ENCODE data around the gene SCART1. TPM values are rescaled to one million over a fixed set of nuclear protein-coding genes. Genes with fewer than 3 reads are reported as not detected.

The SCART1 gene
- total RNA-seq, 4 donors from 2014 or later: 4.8 to 8.1 (median 6.1) TPM

DNA sequence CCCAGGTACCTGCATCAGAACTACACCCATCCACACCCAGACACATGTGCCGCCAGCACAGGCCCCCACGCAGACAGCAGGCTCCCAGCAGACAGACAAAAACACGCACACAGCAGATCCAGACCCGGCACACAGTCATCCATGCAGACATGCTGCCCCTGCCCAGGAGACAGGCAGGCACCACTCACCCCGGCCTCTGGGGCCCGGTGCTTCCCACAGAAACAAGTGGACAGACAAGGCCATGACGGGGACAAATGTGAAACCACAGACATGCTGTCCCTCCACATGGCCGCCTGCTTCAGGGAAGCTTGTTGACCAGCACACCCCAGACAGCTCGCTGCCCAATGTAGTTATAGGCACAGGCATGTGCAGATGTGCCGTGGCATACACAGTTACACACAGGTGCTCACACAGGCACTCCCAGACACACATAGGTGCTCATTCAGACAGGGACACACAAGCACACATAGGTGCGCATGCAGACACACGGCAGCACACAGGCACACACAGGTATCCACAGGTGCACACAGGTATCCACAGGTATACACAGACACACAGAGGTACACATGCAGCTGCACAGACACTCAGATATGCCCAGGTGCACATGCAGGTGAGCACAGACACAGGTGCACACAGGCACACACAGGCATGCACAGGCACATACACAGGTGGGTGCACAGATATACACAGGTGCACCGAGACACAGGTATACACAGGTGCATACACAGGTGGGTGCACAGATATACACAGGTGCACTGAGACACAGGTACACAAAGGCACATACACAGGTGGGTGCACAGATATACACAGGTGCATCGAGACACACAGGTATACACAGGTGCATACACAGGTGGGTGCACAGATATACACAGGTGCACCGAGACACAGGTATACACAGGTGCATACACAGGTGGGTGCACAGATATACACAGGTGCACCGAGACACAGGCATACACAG is 10.5 kb upstream of the SCART1 start:
- DNase-seq (ENCODE audit: low spot score in 2 of 2): no peak
- Histone ChIP-seq H3K4me3 (no peak overlapping the region), H3K4me1 (no peaks in the 10 kb centered on the region), H3K27me3 (no peaks in the 10 kb centered on the region), H3K36me3 (peaks cover 0 to 16% (median 0%) of the 10 kb centered on the region in 3 donors), H3K9me3 (peaks cover 0 to 36% (median 10%) of the 10 kb centered on the region in 4 donors), H3K27ac (no peak overlapping the region)
- WGBS, 2 donors: 87 to 89% methylated on average over 13 to 16 of the region's 16 CpGs
- TF ChIP-seq, protein P1, sequence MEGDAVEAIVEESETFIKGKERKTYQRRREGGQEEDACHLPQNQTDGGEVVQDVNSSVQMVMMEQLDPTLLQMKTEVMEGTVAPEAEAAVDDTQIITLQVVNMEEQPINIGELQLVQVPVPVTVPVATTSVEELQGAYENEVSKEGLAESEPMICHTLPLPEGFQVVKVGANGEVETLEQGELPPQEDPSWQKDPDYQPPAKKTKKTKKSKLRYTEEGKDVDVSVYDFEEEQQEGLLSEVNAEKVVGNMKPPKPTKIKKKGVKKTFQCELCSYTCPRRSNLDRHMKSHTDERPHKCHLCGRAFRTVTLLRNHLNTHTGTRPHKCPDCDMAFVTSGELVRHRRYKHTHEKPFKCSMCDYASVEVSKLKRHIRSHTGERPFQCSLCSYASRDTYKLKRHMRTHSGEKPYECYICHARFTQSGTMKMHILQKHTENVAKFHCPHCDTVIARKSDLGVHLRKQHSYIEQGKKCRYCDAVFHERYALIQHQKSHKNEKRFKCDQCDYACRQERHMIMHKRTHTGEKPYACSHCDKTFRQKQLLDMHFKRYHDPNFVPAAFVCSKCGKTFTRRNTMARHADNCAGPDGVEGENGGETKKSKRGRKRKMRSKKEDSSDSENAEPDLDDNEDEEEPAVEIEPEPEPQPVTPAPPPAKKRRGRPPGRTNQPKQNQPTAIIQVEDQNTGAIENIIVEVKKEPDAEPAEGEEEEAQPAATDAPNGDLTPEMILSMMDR (IDR thresholded peaks at IDR 0.05): no peak
- TF ChIP-seq POLR2A (IDR thresholded peaks at IDR 0.05): no peak
- no peak for TF ChIP-seq EP300 (IDR thresholded peaks at IDR 0.05)

DNA sequence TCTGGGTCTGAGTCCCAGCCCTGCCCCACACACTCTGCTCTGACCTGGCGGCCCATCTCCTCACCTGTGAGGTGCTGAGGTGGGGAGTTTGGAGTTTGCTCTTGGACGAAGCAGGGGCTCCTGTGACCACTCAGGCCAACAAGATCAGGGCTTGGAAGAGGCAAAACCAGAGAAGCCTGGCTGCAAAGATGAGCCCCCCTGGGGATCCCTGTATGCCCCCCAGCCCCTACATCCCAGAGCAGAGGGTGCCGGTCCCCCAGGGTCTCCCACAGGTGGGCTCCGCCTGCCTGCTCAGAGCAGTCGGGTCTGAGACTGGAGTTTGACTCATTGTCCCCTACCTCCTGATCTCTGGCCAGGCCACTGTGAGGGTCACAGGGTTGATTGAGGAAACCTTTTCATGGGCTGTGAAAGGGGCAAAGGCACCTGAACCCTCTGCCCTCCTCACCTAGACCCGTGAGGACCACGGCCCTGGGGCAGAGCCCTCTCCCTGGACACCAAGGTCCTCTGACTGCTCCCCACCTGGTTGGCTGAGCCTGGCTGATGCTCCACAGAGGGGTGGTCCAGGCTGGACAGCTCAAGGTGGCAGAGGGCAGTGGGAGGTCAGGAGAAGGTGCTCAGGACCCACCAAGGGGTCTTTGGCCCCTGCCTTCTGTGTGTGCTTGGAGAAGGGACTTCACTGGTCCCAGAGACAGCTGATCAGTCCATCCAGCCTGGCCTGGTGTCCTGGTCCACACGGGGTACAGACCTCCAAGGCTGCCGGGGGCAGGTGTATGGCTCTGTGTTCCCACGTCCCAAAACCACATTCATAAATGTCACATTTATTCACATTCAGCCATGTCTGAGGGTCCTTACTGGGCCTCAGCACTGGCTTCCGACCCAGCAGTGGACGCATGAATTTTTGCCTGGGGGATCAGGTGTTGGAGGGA is 9.1 kb upstream of the SCART1 start:
- WGBS, 2 donors: 86 to 90% methylated on average over 11 to 12 of the region's 12 CpGs
- peaks cover 0 to 49% (median 15%) of the 10 kb centered on the region in 4 donors for H3K9me3 ChIP-seq
- H3K27ac ChIP-seq: no peak overlapping the region
- no peaks in the 10 kb centered on the region for H3K27me3 ChIP-seq
- peaks cover 0 to 16% (median 0%) of the 10 kb centered on the region in 3 donors for H3K36me3 ChIP-seq
- TF ChIP-seq POLR2A (IDR thresholded peaks at IDR 0.05) (no peak), EP300 (IDR thresholded peaks at IDR 0.05) (no peak)
- TF ChIP-seq, protein P1 (IDR thresholded peaks at IDR 0.05): no peak
- no peaks in the 10 kb centered on the region for H3K4me1 ChIP-seq
- no peak overlapping the region for H3K4me3 ChIP-seq
- no peak for DNase-seq (ENCODE audit: low spot score in 2 of 2)

DNA sequence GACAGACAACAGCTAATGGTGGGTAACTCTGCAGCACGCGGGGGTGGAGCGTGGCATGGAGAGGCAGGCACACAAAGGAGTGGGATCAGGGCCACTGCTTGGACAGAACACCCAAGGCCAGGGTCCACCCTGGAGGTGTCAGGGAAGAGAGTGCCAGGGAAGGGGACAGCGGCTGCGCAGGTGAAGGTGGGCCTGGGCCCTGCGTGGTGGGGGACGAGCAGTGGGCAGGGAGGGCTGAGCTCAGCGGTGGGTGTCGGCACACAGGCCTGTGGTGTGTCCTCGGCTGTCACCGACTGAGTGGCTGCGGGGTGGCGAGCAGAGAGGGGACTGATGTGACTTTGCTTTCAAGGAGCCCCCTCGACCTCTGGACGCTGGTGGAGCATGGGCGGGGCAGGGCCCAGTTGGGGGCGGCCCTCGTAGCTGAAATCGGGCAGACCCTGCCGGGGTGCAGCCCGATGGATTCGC is 8.4 kb upstream of the SCART1 start:
- Histone ChIP-seq H3K36me3 (peaks cover 0 to 16% (median 0%) of the 10 kb centered on the region in 3 donors), H3K9me3 (peaks cover 0 to 55% (median 15%) of the 10 kb centered on the region in 4 donors), H3K27ac (no peak overlapping the region), H3K27me3 (no peaks in the 10 kb centered on the region), H3K4me3 (no peak overlapping the region), H3K4me1 (no peaks in the 10 kb centered on the region)
- 92 to 95% methylated on average over 21 of the region's 22 CpGs for WGBS, 2 donors
- no peak for TF ChIP-seq EP300 (IDR thresholded peaks at IDR 0.05)
- DNase-seq (ENCODE audit: low spot score in 2 of 2): no peak

DNA sequence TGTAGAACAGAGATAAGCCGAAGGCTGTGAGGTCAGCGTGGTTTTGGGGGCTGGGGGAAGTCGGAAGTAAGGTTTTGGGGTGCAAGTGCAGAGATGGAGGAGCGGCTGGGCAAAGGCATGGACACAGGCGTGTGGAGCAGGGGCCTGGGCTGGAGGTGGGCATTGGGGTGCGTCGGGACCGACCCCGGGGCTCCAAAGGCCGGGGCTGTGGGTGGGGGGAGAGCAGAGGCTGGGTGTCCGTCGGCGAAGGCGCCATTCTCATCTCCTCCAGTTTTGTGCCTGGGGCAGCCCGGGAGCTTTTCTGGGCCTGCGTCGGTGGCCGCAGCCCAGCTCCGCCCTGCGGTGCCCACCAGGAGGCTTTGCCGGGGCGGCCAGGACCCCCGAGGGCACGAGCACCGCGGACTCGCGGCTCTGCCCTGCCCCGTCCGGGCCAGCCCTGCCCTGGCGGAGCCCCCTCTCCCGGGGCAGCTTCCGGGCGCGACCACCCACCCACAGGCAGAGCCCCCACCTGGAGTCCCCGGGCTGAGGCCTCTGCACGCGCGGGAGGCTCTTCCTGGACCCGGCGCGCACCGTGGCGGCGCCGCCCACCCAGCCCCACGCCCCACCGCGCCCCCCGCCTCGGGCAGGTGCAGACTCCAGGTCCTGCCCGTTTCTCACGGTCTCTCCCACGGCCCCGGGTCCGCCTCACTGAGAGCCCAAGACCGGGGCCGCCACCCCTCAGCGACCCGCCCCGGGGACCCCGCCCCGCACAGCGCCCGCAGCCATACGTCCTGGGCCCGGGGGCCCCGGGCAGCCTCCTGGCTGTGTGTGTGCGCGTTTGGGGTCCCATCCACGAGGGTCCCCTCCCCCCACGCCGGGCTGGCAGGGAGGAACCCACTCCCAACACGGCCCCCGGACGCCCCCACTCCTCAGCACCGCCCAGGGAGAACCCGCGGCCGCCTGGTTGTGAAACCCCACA is 7.7 kb upstream of the SCART1 start:
- H3K27ac ChIP-seq: no peak overlapping the region
- WGBS, 2 donors: 61 to 79% methylated on average over 21 to 50 of the region's 80 CpGs
- DNase-seq (ENCODE audit: low spot score in 2 of 2): no peak
- no peak overlapping the region for H3K4me3 ChIP-seq
- no peaks in the 10 kb centered on the region for H3K4me1 ChIP-seq
- no peaks in the 10 kb centered on the region for H3K27me3 ChIP-seq
- TF ChIP-seq POLR2A (IDR thresholded peaks at IDR 0.05): no peak
- TF ChIP-seq EP300 (IDR thresholded peaks at IDR 0.05): no peak
- peaks cover 0 to 16% (median 0%) of the 10 kb centered on the region in 3 donors for H3K36me3 ChIP-seq
- peaks cover 0 to 61% (median 15%) of the 10 kb centered on the region in 4 donors for H3K9me3 ChIP-seq

DNA sequence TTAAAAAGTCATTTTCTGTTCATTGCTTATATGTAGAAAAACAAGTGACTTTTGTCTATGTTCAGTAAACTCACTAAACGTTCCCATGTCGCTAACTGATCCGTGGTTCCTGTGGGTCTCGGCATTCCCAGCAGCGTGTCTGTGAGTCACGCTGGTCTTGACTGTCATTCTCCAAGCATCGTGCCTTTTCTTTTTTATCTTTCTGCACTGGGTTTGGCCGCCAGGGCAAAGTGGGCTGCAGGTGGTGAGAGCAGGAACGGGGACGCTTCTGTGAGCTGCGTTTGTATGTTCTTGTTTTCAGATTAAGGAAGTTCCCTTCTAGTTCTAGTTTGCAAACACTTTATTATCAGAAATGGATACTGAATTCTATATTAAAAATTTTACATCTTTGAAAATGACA is 6.8 kb upstream of the SCART1 start:
- TF ChIP-seq, protein P1 (IDR thresholded peaks at IDR 0.05): no peak
- TF ChIP-seq EP300 (IDR thresholded peaks at IDR 0.05): no peak
- no peak for TF ChIP-seq POLR2A (IDR thresholded peaks at IDR 0.05)
- Histone ChIP-seq H3K36me3 (peaks cover 0 to 16% (median 0%) of the 10 kb centered on the region in 3 donors), H3K27ac (no peak overlapping the region), H3K9me3 (peaks cover 0 to 63% (median 19%) of the 10 kb centered on the region in 4 donors), H3K27me3 (no peaks in the 10 kb centered on the region), H3K4me1 (no peaks in the 10 kb centered on the region), H3K4me3 (no peak overlapping the region)
- WGBS, 2 donors: 85 to 87% methylated on average over 11 of the region's 11 CpGs
- DNase-seq (ENCODE audit: low spot score in 2 of 2): no peak
